NOMO-1 (cell line): ENCODE results near the gene MROH2A.

Source experiments
- DNase-seq, 2 experiments: peaks; one replicate each; lab custom pipeline; 2025; ENCODE audit not compliant: unreplicated experiment in 2 of 2; lab: John Stamatoyannopoulos, UW

MROH2A gene

DNA sequence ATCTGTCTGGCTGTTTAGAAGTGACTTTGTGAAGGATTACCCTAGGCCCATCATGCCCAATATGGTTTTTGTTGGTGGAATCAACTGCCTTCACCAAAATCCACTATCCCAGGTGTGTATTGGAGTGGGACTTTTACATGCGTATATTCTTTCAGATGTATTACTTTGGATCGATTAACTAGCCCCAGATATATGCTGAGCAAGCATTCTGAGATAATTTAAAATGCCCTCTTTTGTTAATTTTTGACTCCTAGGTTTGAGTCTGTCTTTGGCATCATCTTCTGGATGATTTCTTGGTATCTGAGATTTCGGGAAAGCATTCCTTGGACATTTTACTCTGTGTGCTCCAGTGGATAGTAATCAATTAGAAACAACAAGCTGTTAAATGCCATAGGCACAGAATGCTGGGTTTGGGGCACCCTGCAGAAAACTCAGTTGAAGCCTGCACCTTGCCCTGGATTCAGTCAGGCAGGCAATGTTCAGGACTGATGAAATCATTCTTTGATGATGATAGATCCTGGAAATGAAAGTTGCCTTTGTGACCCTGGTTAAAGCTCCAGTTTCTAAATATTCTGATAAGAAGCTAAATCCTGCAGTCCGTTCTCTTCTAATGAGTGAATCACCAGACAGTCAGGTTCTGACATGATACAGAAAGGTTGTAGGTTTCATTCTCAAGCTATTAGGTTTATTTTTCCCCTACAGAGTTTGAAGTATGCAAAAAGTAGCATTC, 16.9 kb upstream of the MROH2A start:
- DNase-seq: no peak

DNA sequence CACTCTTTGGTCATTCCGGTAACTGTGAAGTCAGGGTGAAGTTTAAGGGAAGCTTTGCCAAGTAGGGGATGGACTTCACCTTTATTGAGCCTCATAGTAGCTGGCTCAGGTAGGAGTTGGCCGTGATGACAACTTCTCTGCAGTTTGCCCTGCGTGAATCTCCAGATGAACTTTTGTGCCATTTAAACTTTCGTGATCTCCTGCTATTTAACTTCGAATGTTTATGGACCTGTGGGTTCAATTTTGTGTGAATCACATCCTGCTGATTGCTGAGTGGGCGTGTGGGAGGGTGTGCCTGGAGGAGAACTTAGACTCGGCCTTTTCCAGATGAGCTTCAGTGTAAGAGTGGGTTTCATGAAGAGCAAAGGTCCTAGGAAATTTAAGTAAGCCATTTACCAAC, 13.9 kb upstream of the MROH2A start:
- DNase-seq: no peak

DNA sequence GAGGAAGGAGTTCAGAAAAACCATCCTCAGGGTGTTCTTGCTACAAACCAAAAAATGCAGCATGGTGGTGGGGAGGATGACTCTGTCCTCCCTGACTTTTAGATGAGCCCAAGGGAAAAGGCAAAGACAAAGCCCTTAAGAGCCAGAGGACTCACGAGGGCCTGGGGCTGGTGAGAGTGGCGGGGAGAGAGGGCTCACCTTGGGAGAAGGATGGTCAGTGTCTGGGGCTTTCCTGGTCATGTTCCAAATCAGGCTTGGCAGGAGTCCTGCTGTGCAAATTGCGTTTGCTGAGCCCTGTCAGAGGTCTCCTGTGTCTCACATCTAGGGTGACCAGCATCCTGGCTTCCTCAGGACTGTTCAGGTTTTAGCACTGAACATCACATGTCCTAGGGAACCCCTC, 13.4 kb upstream of the MROH2A start:
- DNase-seq: no peak

DNA sequence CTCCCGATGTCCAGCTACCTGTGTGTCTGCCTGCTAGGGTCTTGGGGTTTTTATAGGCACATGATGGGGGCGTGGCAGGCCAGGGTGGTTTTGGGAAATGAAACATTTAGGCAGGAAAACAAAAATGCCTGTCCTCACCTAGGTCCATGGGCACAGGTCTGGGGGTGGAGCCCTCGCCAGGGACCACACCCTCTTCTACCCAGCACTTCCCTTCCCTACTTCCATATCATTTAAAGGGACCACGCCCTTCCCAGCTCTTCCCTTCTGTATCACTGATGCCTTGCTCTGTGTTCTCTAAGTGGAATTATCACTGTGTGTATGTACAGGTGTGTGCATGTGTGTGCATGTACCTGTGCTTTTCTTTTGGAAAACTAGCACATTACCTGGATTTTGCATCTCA, 11.7 kb upstream of the MROH2A start:
- DNase-seq: no peak

DNA sequence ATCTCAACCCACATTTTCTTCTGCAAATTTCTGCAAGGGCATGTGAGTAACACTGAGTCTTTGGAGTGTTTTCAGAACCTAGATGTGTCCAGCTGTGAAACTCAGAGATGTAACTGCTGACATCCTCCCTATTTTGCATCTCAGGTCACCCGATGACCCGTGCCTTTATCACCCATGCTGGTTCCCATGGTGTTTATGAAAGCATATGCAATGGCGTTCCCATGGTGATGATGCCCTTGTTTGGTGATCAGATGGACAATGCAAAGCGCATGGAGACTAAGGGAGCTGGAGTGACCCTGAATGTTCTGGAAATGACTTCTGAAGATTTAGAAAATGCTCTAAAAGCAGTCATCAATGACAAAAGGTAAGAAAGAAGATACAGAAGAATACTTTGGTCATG, 10.1 kb upstream of the MROH2A start:
- no peak for DNase-seq

DNA sequence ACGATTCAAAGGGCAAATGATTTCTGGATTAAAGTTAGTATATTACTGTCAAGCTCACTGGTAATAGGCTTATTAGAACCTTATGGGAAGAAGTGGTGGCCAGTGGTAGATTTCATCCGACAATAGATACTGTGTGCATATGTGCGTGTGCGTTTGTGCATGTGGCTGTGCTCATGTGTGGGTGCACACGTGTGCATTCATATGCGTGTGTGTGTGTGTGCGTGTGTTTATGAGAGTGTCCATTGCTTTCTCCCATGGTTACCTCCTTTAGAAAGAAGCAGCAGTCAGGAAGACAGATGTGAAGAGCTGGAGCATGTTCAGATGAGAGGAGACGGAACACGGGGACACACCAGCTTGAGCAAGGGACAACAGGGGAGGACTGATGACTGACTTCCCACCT, 8.9 kb upstream of the MROH2A start:
- no peak for DNase-seq

DNA sequence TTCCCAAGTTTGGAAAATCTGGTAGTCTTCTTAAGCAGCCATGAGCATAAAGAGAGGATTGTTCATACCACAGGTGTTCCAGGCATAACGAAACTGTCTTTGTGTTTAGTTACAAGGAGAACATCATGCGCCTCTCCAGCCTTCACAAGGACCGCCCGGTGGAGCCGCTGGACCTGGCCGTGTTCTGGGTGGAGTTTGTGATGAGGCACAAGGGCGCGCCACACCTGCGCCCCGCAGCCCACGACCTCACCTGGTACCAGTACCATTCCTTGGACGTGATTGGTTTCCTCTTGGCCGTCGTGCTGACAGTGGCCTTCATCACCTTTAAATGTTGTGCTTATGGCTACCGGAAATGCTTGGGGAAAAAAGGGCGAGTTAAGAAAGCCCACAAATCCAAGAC, 6.0 kb upstream of the MROH2A start:
- no peak for DNase-seq

DNA sequence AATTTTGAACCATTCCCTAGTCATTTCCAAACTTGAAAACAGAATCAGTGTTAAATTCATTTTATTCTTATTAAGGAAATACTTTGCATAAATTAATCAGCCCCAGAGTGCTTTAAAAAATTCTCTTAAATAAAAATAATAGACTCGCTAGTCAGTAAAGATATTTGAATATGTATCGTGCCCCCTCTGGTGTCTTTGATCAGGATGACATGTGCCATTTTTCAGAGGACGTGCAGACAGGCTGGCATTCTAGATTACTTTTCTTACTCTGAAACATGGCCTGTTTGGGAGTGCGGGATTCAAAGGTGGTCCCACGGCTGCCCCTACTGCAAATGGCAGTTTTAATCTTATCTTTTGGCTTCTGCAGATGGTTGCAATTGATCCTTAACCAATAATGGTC, 5.5 kb upstream of the MROH2A start:
- DNase-seq: no peak

DNA sequence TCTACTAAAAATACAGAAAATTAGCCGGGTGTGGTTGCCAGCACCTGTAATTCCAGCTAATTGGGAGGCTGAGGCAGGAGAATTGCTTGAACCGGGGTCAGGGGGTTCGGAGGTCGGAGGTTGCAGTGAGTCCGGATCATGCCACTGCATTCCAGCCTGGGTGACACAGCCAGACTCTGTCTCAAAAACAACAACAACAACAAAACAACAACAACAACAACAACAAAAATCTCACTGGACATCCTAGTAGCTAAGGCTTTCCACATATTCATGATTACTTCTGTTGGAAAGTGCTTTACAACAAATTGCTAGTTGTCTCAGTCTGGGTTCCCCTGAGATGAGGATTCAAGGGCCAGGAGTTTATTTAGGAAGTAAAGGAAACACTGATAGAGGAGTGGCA, 4.3 kb upstream of the MROH2A start:
- no peak for DNase-seq

DNA sequence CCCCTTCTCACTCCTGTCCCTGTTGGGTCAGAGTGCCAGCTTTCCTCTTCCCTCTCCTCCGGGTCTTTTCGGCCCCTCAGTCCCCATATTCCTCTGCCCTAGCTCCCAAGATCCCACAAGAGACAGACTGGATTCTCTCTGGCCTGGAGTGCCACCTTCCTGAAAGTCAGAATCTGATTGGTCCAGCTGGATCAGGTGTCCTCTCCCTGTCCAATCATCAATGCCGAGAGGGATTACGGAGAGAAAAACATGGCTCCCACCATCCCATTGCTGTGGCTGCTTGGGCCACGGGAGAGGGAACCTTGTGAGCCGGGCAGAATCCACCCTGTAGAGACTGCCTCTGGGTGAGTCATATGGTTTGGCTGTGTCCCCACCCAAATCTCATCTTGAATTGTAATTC, 2.7 kb upstream of the MROH2A start:
- DNase-seq: no peak

DNA sequence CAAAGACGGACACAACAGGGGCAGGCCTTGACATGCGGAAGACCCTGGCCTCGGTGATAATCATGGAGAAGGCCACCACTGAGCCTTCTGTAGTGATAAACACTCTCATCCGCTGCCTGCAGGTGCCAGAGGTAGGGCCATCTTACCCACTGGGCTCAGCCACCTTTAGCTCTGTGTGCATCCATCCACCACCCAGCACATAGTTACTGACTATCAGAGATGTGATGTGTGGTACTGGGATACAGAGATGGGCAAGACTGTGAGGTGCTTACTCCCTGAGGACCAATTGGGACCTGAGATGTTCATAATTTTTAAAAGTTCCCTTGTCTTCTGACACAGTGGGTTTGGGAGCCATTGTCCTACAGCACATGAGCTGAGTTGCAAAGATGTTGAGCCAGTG, 1.6 kb downstream of the MROH2A start:
- no peak for DNase-seq

DNA sequence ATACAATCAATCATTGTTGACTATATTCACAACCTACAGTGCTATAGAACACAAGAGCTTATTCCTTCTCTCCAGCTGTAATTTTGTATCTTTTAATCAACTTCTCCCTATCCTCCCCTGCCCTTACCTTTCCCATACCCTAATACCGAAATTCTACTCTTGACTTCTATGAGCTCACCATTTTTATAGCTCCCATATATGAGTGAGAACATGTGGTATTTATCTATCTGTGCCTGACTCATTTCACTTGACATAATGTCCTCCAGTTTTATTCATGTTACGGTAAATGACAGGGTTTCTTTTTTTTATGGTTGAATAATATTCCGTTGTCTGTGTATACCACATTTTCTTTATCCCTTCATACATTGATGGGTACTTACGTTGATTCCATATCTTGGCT, 2.6 kb downstream of the MROH2A start:
- DNase-seq: no peak

DNA sequence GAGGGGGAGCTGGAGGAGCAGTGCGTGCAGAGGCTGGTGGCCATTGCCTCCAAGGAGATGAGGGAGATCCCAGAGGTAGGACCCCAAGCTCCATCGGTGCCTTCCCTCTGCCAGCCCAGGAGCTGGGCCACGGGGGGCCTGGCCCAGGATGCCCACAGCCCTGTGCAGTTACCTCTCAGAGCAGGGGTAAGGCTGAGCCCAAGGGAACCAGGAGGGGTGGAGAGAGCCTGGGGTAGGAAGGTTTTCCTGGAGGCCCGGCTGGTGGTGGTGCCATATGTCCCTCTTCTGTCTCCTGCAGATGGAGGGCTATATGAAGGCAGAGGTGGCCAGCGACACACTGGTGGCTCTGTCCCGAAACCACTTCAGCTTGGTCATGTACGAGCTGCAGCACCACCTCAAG, 11.4 kb downstream of the MROH2A start:
- no peak for DNase-seq

DNA sequence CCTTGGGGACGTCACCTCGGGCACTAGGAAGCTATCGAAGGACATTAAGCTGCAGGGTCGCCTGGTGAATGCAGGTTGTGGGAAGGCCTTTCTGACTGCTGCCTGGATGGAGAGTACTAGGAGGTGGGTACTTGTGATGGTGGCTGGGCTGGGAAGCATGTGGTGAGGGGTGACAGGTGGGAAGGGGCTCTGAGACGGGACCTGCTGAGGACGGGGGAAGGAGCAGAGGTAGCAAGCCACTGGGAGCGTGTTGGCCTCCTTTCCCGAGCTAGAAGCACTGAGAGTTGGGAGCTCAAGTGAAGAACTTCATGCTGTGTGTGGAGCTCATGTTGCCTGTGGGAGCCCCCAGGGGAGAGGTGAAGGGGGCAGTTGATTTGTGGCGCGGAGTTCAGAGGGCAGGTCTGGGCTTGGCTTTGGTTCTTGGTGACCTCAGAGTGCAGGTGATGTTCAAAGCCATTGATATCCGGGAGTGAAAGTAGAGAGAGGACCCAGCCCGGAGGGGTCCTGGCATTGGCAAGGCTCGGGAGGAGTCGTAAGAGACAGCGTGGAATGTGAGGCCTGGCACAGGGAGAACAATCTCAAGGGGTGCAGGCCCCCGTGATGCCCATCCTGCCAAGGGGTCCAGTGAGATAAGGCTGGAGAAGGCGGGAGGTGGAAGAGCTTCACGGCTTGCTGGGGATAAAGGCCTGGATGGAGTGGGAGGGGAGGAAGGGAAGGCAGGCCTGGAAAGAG, 13.2 kb downstream of the MROH2A start:
- no peak for DNase-seq

DNA sequence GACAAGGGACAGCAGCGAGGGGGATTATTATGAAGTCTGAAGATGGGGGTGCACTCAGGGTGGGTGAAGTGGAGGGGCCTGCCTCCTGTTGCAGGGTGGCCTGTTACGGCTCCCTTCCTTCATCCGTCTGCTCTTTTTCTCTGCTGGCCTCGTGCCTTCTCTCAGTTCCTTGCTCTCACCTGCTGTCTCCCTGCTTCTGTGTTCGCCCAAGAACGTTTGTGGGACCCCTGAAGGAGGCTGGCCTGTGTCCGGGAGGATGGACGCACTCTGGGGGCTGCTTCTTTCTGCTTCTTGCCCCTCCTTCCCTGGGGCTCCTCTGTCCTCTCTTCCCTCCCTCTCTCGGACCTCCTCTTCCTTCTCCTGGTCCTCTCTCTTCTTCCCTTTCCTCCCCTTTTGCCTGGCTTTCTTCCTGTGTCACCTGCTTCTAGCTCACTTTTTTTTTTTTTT, 13.8 kb downstream of the MROH2A start:
- no peak for DNase-seq

DNA sequence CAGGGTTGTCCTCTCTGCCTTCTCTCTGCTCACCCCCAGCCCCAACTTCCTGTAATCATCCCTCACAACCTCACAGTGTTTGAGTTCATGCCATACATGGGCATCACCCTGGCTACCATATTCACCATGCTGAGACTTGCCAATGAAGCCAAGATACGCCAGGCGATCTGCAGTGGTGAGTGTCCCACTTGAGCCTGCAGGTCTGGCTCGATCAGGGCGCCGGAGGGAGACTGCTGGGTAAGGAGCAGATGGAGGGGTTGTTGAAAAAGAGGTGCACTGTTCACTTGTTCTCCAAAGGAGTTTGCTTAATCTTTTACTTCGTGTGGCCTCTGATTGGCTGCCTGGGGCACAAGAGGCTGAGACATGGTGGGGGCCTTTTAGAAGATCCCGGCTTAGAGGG, 14.6 kb downstream of the MROH2A start:
- no peak for DNase-seq

DNA sequence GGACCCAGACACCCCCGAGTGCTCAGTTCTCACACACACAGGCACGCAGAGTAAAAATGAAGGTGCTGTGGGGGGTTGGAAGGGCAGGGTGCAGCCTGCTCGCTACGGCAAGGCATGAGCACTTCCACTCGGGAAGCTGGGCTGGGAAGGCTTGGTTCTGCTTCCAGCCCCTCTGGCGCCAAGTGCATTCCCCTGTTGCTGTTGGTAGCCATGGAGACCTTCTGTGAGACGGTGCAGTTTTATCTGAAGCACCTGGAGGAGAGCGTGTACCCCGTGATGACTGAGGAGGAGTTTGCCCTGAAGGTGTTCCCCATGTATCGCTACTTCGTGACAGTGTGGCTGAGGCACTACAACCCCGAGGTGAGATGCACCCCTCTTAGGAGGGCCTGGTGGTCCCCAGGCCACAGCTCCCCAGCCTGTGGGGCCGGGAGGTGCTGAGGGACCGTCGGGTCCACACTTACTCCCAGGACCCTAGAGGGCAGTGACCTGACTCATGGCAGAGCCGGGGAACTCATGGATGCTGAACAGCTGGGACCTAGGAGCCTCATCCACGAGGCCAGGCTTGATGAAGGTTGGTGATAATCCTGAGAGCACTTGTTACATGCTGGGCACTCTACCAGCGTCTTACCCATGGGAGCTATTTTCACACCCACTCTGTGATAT, 15.5 kb downstream of the MROH2A start:
- DNase-seq: no peak

DNA sequence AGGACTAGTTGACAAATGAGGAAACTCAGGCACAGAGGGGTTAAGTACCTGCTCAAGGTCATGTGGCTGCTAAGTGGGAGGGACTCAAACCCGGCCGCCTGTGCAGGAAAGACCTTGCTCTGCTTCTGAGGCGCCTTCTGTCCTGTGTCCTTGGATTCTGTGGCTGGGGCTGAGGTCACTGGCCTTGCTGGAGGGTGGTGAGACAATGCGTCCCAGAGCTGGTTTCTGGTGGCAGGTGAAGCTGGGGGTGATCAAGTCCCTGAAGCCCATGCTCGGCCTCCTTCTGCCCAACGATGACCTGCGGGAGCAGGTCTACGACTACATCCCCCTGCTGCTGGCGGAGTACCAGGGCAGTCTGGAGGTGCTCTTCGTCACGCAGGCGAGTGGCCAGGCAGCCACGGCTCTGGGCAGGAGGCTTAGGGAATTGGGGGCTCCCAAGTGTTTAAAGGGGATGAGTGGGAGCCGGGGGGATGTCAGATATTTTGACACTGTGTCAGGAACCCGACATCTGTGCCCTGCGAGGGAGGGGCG, 16.1 kb downstream of the MROH2A start:
- no peak for DNase-seq

DNA sequence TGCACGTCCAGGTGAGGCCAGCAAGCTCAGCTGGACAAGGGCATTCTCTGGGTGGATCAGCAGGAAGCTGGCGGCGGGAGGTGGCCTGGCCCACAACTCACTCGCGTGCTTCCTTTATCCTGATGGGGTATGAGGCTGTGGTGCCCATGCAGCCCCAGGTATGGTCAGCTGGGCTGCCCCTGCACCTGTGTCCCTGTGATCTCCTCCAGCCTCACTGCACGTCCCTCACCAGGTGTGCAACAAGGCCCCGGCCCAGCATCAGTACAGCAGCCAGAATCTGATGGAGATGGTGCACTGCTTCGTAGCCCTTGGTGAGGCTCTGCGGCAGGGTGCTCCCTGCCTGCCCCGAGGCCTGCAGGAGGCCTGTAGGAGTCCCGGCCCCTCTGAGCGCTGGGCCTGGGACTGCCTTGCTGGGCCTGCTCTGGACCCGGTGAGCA, 17.6 kb downstream of the MROH2A start:
- DNase-seq: no peak

DNA sequence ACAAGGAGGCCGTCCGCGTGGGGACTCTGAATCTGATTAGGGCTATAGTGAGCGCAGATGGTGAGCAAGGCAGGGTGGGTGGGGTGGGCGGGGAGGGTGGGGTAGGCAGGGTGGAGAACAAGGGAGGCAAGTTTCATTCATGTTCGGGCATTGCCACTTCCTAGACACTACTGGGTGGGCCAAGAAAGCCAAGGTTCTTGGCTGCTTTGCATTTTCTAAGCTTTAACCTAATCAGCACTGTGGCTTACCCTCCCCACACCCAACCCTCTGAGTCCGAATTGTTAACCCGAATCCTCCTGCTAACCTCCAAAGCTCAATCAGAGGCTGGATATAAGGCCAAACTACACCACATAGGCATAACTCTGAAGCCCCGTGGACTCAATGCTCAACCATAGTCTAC, 18.1 kb downstream of the MROH2A start:
- DNase-seq: no peak

DNA sequence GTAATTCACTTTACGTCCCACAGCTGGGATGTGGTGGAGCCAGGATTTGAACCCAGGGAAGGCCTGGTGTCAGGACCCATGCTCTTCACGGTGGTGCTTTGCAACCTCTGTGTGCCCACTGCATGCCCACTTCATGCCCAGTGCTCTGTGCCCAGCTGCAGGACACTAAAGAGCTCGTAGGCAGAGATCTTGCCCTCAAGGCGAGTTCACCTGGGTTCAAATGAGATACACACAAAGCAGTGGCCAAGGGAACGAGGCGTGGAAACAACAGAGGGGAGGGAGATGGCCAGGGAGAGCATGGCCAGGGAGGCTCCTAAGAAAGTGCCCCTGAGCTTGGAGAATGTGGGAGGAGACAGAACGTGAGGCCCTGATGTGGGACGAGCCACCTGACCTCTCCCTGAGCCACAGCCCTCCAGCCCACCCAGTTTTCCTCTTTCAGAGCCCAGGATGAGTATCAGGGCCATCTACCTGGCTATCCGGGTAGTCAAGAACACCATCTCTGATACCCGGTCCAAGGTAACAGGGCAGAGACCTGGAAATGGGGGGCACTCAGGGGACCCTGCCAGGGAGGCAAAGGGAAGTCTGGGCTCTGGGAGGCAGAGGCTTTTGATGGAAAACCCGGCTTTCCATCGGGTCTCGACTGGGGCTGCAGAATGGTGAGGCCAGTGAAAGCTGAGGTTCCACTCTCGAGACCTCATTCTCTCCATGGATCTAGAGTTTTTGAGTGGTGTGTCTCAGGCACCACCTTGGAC, 20.4 kb downstream of the MROH2A start:
- no peak for DNase-seq
